GM23338 (cell line): ENCODE measurements around the gene PIGV. TPM values are rescaled to one million over a fixed set of nuclear protein-coding genes. Genes with fewer than 3 reads are reported as not detected.

Experiments
- ATAC-seq: fragments of 200-7000 bp; cut with Tn5 transposase; 3 replicates; pipeline ENCODE4 v1.9.1; 2020
- DNase-seq: peaks from one replicate; pipeline ENCODE4 v3.0.0-alpha.2; 2015; ENCODE audit warnings: low spot score
- H2AFZ ChIP-seq: fragments of 200-600 bp; sonication (generic); 2 replicates; pipeline ENCODE4 v1.8.0; 2016; ENCODE audit warnings: antibody characterized with exemption, mild to moderate bottlenecking, moderate library complexity
- H3F3A ChIP-seq: fragments of 200-600 bp; sonication (generic); replicated peaks from 2 replicates; pipeline ENCODE4 v1.8.0; 2017; ENCODE audit warnings: antibody characterized with exemption, mixed run types, low read depth
- H3K27ac ChIP-seq: fragments of 200-600 bp; sonication (generic); 2 replicates; pipeline ENCODE4 v1.6.1; 2016; ENCODE audit warnings: low read depth
- H3K27me3 ChIP-seq: fragments of 200-600 bp; sonication (generic); 2 replicates; pipeline ENCODE4 v1.8.0; 2016; ENCODE audit warnings: mild to moderate bottlenecking, mixed run types, moderate library complexity; ENCODE audit not compliant: insufficient read depth
- H3K36me3 ChIP-seq: fragments of 200-600 bp; sonication (generic); 2 replicates; pipeline ENCODE4 v1.8.0; 2016; ENCODE audit warnings: mild to moderate bottlenecking; ENCODE audit not compliant: insufficient read depth
- H3K4me1 ChIP-seq: fragments of 200-600 bp; sonication (generic); 2 replicates; pipeline ENCODE4 v1.8.0; 2016; ENCODE audit warnings: mild to moderate bottlenecking, moderate library complexity; ENCODE audit not compliant: insufficient read depth
- H3K4me2 ChIP-seq: fragments of 200-600 bp; sonication (generic); 2 replicates; pipeline ENCODE4 v1.7.1; 2017; ENCODE audit warnings: mixed run types
- H3K4me3 ChIP-seq: fragments of 200-600 bp; sonication (generic); 2 replicates; pipeline ENCODE4 v1.6.1; 2016; ENCODE audit warnings: mixed run types
- H3K79me2 ChIP-seq: fragments of 200-600 bp; sonication (generic); replicated peaks from 2 replicates; pipeline ENCODE4 v1.8.0; 2017; ENCODE audit warnings: mild to moderate bottlenecking; ENCODE audit not compliant: insufficient read depth
- H3K9me2 ChIP-seq: fragments of 200-600 bp; sonication (generic); 2 replicates; pipeline ENCODE4 v1.8.0; 2017; ENCODE audit not compliant: insufficient read depth
- H4K20me1 ChIP-seq: fragments of 200-600 bp; sonication (generic); replicated peaks from 2 replicates; pipeline ENCODE4 v1.8.0; 2017; ENCODE audit warnings: mild to moderate bottlenecking; ENCODE audit not compliant: insufficient read depth
- H3K27ac Mint-ChIP-seq: 2 replicates; pipeline ENCODE4 v1.8.0; 2020; ENCODE audit warnings: inconsistent platforms, mild to moderate bottlenecking, moderate library complexity, mixed read lengths
- H3K27me3 Mint-ChIP-seq: 3 replicates; pipeline ENCODE4 v1.8.0; 2022; ENCODE audit warnings: low read depth, mild to moderate bottlenecking, moderate library complexity, mixed read lengths, inconsistent platforms; ENCODE audit not compliant: insufficient read depth, poor library complexity
- H3K36me3 Mint-ChIP-seq: 3 replicates; pipeline ENCODE4 v1.8.0; 2021; ENCODE audit warnings: low read depth, mild to moderate bottlenecking, inconsistent platforms, moderate library complexity, mixed read lengths
- H3K4me1 Mint-ChIP-seq: 3 replicates; pipeline ENCODE4 v1.8.0; 2020; ENCODE audit warnings: mild to moderate bottlenecking, inconsistent platforms, mixed read lengths
- H3K4me3 Mint-ChIP-seq: 3 replicates; pipeline ENCODE4 v1.8.0; 2021; ENCODE audit warnings: moderate library complexity, mild to moderate bottlenecking, inconsistent platforms, mixed read lengths
- H3K9me3 Mint-ChIP-seq: 3 replicates; pipeline ENCODE4 v1.8.0; 2020; ENCODE audit warnings: moderate library complexity, mild to moderate bottlenecking, inconsistent platforms, mixed read lengths
- CREB1 ChIP-seq: fragments of 250-450 bp; sonication (Bioruptor Pico); IDR thresholded peaks from 2 replicates; pipeline ENCODE4 v1.5.0; 2020; ENCODE audit warnings: low read depth, mild to moderate bottlenecking, moderate library complexity
- EZH2 ChIP-seq: fragments of 200-600 bp; sonication (generic); IDR thresholded peaks from one replicate; pipeline ENCODE4 v1.8.0; 2017; ENCODE audit warnings: antibody characterized with exemption, mild to moderate bottlenecking, low read depth; ENCODE audit not compliant: unreplicated experiment
- EZH2phosphoT487 ChIP-seq: fragments of 200-600 bp; sonication (generic); IDR thresholded peaks from one replicate; pipeline ENCODE4 v1.8.1; 2018; ENCODE audit warnings: antibody characterized with exemption; ENCODE audit not compliant: unreplicated experiment
- JUNB ChIP-seq: IDR thresholded peaks from one replicate; pipeline ENCODE4 v1.6.1; 2016; ENCODE audit warnings: antibody characterized with exemption; ENCODE audit not compliant: unreplicated experiment
- POLR2AphosphoS5 ChIP-seq: IDR thresholded peaks from 2 replicates; pipeline ENCODE4 v1.6.1; 2016; ENCODE audit warnings: antibody characterized with exemption, low read depth
- ZNF331 ChIP-seq: fragments of 250-450 bp; sonication (Bioruptor Pico); IDR thresholded peaks from 2 replicates; pipeline ENCODE4 v1.5.0; 2020; ENCODE audit warnings: low read depth, mild to moderate bottlenecking, moderate library complexity
- polyA plus RNA-seq: library from polyadenylated mRNA; unstranded; fragments of >200 nt; fragmentation: Nextera tagmentation; extraction: Ambion mirVana; gene quantifications from 2 replicates; pipeline ENCODE4 v1.2.1, GENCODE V29; 2016
- total RNA-seq: library from RNA; depleted of rRNA; stranded (reverse); fragments of >200 nt; shearing (Covaris generic); gene quantifications from 2 replicates; pipeline ENCODE4 v1.2.3, GENCODE V29; 2014
- TF ChIP-seq, protein P1 (sequence below): IDR thresholded peaks from one replicate; pipeline ENCODE4 v1.6.1; 2018; ENCODE audit warnings: antibody characterized with exemption; ENCODE audit not compliant: unreplicated experiment
- TF ChIP-seq, protein P2 (sequence below), 2 experiments: fragments of 200-600 bp in 1 of 2; sonication (generic) in 1 of 2; conservative IDR thresholded peaks; 2 replicates each; pipeline versions ENCODE4 v1.5.1 to v1.6.1; 2016 to 2017; ENCODE audit warnings: antibody characterized with exemption in 2 of 2, low read depth in 2 of 2, mild to moderate bottlenecking in 2 of 2, moderate library complexity in 1 of 2

PIGV gene
- total and polyA plus RNA-seq, 2 experiments from 2014 or later, result 4.5 to 12.6 TPM

DNA sequence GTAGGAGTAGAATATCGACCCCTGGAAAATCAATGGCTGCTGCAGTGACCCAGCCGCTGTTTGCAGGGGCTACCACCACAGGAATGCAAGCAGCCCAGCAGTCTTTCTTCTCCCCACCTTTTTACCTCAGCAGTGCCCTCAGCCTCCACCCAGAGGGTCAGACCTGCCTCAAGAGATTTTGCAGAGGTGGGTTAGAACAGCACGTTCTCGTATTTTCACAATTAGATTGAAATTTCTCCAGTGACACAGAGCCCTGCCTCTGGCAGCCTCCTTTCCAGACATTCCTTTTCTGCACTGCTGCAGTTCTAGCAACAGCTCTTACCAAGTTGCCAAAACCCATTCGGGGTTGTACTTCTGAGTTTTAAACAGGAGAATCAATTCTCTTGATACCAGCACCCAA lies 38.3 kb upstream of the PIGV start:
- Histone ChIP-seq H3F3A (peaks cover 5% of the 10 kb centered on the region; the same call in 1 of the 2 replicates), H3K4me2 (no peak overlapping the region), H3K79me2 (peaks cover 92% of the 10 kb centered on the region), H3K4me1 (peaks cover 2% of the 10 kb centered on the region; the same call in 1 of the 2 replicates), H2AFZ (no peak overlapping the region), H3K27me3 (no peaks in the 10 kb centered on the region), H3K36me3 (peaks cover 25% of the 10 kb centered on the region; the same call in 1 of the 2 replicates), H3K27ac (no peak overlapping the region), H4K20me1 (peaks cover 82% of the 10 kb centered on the region), H3K9me2 (no peaks in the 10 kb centered on the region), H3K4me3 (no peak overlapping the region)
- H3K36me3 Mint-ChIP-seq, result peaks cover 87% of the 10 kb centered on the region
- no peak overlapping the region for H3K4me3 Mint-ChIP-seq
- H3K4me1 Mint-ChIP-seq, result peaks cover 9% of the 10 kb centered on the region; the same call in 2 of the 3 replicates
- no peak overlapping the region for H3K27ac Mint-ChIP-seq
- no peak for TF ChIP-seq JUNB
- H3K27me3 Mint-ChIP-seq, result peaks cover 3% of the 10 kb centered on the region
- H3K9me3 Mint-ChIP-seq, result no peaks in the 10 kb centered on the region; the same call in 2 of the 3 replicates
- no peak for ATAC-seq
- DNase-seq, result no peak

DNA sequence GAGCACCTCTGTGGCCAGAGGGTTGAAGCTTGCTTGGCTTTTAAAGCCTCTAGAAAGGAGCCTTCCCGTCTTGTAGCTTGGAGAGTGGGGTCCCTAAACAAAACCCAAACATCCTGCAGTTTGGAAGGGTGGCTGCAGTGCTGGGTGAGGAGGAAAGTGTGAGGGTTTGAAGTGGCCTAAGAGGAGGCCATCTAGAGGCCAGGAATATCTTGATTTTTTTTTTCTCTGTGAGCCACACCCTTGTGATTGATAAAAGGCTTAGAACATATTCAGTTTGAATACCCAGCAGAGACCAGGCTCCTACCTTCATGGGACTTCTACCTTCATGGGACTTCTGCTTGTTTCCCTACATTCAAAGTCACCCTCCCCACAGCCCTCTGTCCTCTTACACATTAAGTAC lies 37.3 kb upstream of the PIGV start:
- Histone ChIP-seq H3K4me3 (no peak overlapping the region), H3F3A (peaks cover 5% of the 10 kb centered on the region; the same call in 1 of the 2 replicates), H2AFZ (no peak overlapping the region), H3K27me3 (no peaks in the 10 kb centered on the region), H3K4me1 (no peaks in the 10 kb centered on the region), H3K9me2 (no peaks in the 10 kb centered on the region), H3K36me3 (peaks cover 23% of the 10 kb centered on the region; the same call in 1 of the 2 replicates), H3K27ac (no peak overlapping the region), H4K20me1 (peaks cover 75% of the 10 kb centered on the region), H3K79me2 (peaks cover 90% of the 10 kb centered on the region), H3K4me2 (no peak overlapping the region)
- H3K27ac Mint-ChIP-seq, result 0 out of 2 replicates have a peak overlapping the region, but pooled peaks have one; percentile 51
- peaks cover 81% of the 10 kb centered on the region for H3K36me3 Mint-ChIP-seq
- peaks cover 3% of the 10 kb centered on the region for H3K27me3 Mint-ChIP-seq
- H3K9me3 Mint-ChIP-seq, result no peaks in the 10 kb centered on the region; the same call in 2 of the 3 replicates
- no peak for ATAC-seq
- H3K4me3 Mint-ChIP-seq, result no peak overlapping the region
- DNase-seq, result no peak
- TF ChIP-seq, protein P1, sequence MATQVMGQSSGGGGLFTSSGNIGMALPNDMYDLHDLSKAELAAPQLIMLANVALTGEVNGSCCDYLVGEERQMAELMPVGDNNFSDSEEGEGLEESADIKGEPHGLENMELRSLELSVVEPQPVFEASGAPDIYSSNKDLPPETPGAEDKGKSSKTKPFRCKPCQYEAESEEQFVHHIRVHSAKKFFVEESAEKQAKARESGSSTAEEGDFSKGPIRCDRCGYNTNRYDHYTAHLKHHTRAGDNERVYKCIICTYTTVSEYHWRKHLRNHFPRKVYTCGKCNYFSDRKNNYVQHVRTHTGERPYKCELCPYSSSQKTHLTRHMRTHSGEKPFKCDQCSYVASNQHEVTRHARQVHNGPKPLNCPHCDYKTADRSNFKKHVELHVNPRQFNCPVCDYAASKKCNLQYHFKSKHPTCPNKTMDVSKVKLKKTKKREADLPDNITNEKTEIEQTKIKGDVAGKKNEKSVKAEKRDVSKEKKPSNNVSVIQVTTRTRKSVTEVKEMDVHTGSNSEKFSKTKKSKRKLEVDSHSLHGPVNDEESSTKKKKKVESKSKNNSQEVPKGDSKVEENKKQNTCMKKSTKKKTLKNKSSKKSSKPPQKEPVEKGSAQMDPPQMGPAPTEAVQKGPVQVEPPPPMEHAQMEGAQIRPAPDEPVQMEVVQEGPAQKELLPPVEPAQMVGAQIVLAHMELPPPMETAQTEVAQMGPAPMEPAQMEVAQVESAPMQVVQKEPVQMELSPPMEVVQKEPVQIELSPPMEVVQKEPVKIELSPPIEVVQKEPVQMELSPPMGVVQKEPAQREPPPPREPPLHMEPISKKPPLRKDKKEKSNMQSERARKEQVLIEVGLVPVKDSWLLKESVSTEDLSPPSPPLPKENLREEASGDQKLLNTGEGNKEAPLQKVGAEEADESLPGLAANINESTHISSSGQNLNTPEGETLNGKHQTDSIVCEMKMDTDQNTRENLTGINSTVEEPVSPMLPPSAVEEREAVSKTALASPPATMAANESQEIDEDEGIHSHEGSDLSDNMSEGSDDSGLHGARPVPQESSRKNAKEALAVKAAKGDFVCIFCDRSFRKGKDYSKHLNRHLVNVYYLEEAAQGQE, result no peak
- TF ChIP-seq, protein P2, sequence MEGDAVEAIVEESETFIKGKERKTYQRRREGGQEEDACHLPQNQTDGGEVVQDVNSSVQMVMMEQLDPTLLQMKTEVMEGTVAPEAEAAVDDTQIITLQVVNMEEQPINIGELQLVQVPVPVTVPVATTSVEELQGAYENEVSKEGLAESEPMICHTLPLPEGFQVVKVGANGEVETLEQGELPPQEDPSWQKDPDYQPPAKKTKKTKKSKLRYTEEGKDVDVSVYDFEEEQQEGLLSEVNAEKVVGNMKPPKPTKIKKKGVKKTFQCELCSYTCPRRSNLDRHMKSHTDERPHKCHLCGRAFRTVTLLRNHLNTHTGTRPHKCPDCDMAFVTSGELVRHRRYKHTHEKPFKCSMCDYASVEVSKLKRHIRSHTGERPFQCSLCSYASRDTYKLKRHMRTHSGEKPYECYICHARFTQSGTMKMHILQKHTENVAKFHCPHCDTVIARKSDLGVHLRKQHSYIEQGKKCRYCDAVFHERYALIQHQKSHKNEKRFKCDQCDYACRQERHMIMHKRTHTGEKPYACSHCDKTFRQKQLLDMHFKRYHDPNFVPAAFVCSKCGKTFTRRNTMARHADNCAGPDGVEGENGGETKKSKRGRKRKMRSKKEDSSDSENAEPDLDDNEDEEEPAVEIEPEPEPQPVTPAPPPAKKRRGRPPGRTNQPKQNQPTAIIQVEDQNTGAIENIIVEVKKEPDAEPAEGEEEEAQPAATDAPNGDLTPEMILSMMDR (conservative IDR thresholded peaks at IDR 0.05; ENCODE audit: low read depth in 2 of 2), result 0 out of 4 replicates have a peak, but pooled peaks of 1 of the 2 experiments have one; percentile 4
- H3K4me1 Mint-ChIP-seq, result peaks cover 7% of the 10 kb centered on the region; the same call in 1 of the 3 replicates

DNA sequence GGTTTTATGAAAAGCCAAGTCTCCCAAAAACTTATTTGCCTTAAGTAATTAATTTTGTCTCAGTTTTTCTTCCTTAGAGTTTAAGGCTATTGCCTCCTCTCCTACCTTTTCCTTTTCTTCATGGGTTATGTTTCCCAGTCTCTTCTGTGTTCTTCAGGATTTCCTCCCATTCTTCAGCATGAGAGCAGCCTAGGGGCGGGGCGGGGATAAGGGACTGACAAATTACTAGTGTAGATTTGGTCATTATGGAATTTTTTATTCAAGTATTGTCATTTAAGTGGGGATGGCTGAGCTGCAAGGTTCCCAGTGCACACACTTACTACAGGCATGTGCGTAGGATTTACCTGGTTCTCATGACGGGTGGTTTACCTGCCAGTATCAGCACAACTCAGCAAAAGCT lies 35.2 kb upstream of the PIGV start:
- peaks cover 67% of the 10 kb centered on the region for H3K36me3 Mint-ChIP-seq
- no peak overlapping the region for H2AFZ ChIP-seq
- peaks cover 3% of the 10 kb centered on the region for H3K27me3 Mint-ChIP-seq
- peaks cover 16% of the 10 kb centered on the region; the same call in 1 of the 2 replicates for H3K36me3 ChIP-seq
- DNase-seq (no peak), ATAC-seq (no peak)
- H3K9me2 ChIP-seq, result no peaks in the 10 kb centered on the region
- H3K79me2 ChIP-seq, result peaks cover 95% of the 10 kb centered on the region
- no peaks in the 10 kb centered on the region for H3K27me3 ChIP-seq
- no peak overlapping the region for H3K4me3 ChIP-seq
- peaks cover 7% of the 10 kb centered on the region; the same call in 1 of the 2 replicates for H3F3A ChIP-seq
- H3K4me1 Mint-ChIP-seq, result peaks cover 7% of the 10 kb centered on the region; the same call in 1 of the 3 replicates
- H3K9me3 Mint-ChIP-seq, result no peaks in the 10 kb centered on the region; the same call in 2 of the 3 replicates
- H3K4me1 ChIP-seq, result no peaks in the 10 kb centered on the region
- no peak overlapping the region for H3K27ac ChIP-seq
- H3K4me2 ChIP-seq, result no peak overlapping the region
- peaks cover 61% of the 10 kb centered on the region for H4K20me1 ChIP-seq
- H3K4me3 Mint-ChIP-seq, result no peak overlapping the region
- H3K27ac Mint-ChIP-seq, result no peak overlapping the region
- TF ChIP-seq, protein P1, result no peak
- TF ChIP-seq JUNB, result no peak
- TF ChIP-seq CREB1, result no peak
- no peak for TF ChIP-seq EZH2phosphoT487
- TF ChIP-seq ZNF331 (CRISPR knock-in tag), result no peak
- TF ChIP-seq EZH2, result no peak
- TF ChIP-seq POLR2AphosphoS5, result no peak
